ENCODE measurements around the gene PLA2R1.

The PLA2R1 gene

DNA sequence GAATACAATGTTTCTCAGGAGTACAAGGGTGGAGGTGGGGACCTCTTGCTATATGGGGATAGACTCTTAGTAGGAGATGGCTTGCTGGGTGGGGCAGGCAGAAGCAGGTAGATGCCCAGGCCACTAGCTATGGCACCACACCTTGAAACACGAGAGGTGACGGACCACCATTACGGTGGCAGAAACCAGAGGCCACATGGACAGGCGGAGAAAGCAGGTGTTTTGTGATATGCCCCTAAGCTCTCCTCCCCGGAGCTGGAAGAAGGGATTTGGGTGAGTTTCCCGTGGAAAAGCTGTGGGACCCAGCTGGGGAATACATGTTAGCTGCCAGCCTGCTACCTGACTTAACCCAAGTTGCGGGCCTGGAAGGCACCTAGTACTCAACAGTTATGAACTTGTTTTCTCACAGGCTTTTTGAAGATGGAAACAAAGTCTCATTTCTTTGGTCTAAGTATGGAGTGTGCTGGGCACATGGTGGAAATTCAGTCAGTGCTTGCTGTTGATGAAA, 16.7 kb downstream of the PLA2R1 start:
- no peak overlapping the region for H3K27ac ChIP-seq (ENCODE audit: low read length)
- H4K20me1 ChIP-seq (ENCODE audit: insufficient read depth, low read length): no peaks in the 10 kb centered on the region
- no peak for TF ChIP-seq EZH2phosphoT487 (IDR thresholded peaks at IDR 0.05; ENCODE audit: low read depth)
- TF ChIP-seq, protein P1, sequence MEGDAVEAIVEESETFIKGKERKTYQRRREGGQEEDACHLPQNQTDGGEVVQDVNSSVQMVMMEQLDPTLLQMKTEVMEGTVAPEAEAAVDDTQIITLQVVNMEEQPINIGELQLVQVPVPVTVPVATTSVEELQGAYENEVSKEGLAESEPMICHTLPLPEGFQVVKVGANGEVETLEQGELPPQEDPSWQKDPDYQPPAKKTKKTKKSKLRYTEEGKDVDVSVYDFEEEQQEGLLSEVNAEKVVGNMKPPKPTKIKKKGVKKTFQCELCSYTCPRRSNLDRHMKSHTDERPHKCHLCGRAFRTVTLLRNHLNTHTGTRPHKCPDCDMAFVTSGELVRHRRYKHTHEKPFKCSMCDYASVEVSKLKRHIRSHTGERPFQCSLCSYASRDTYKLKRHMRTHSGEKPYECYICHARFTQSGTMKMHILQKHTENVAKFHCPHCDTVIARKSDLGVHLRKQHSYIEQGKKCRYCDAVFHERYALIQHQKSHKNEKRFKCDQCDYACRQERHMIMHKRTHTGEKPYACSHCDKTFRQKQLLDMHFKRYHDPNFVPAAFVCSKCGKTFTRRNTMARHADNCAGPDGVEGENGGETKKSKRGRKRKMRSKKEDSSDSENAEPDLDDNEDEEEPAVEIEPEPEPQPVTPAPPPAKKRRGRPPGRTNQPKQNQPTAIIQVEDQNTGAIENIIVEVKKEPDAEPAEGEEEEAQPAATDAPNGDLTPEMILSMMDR (IDR thresholded peaks at IDR 0.05; ENCODE audit: low read depth, low read length): no peak
- no peaks in the 10 kb centered on the region for H3K4me1 ChIP-seq (ENCODE audit: low read length)
- no peak overlapping the region for H3K4me2 ChIP-seq (ENCODE audit: low read length)
- no peak overlapping the region for H3K9ac ChIP-seq (ENCODE audit: low read length)
- H2AFZ ChIP-seq (ENCODE audit: low read depth, low read length): no peak overlapping the region
- H3K4me3 ChIP-seq (ENCODE audit: low read length): no peak overlapping the region
- no peaks in the 10 kb centered on the region for H3K79me2 ChIP-seq (ENCODE audit: low read length)
- H3K9me3 ChIP-seq (ENCODE audit: insufficient read depth, low read length): no peaks in the 10 kb centered on the region
- peaks cover 8% of the 10 kb centered on the region for H3K27me3 ChIP-seq (ENCODE audit: low read depth, low read length)
- H3K36me3 ChIP-seq (replicated peaks; ENCODE audit: low read depth, low read length): no peaks in the 10 kb centered on the region

DNA sequence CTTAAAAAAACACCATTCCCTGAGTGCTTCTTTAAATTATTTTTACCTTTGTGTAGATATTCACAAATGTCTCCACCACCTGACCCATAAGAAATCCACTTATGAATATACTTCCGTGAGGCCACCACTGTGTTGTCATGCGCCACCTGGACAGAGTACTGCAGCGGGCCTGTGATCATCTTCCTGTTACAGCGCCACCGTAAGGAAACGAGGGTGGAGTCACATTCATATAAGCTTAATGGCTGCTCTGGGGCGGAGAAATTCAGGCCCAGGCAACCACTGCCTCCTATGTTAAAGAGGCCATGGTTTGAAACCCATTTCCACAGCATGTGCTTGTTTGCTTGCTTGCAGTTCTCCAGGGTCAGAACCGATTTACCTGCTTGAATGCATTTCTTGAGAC, 17.7 kb downstream of the PLA2R1 start:
- Histone ChIP-seq H2AFZ (ENCODE audit: low read depth, low read length) (no peak overlapping the region), H3K4me2 (ENCODE audit: low read length) (no peak overlapping the region), H3K9me3 (ENCODE audit: insufficient read depth, low read length) (no peaks in the 10 kb centered on the region), H3K9ac (ENCODE audit: low read length) (no peak overlapping the region), H3K36me3 (replicated peaks; ENCODE audit: low read depth, low read length) (no peaks in the 10 kb centered on the region), H3K4me1 (ENCODE audit: low read length) (no peaks in the 10 kb centered on the region), H3K27ac (ENCODE audit: low read length) (no peak overlapping the region), H3K79me2 (ENCODE audit: low read length) (no peaks in the 10 kb centered on the region), H3K27me3 (ENCODE audit: low read depth, low read length) (peaks cover 8% of the 10 kb centered on the region), H3K4me3 (ENCODE audit: low read length) (no peak overlapping the region), H4K20me1 (ENCODE audit: insufficient read depth, low read length) (no peaks in the 10 kb centered on the region)
- TF ChIP-seq, protein P1 (IDR thresholded peaks at IDR 0.05; ENCODE audit: low read depth, low read length): no peak
- no peak for TF ChIP-seq EZH2phosphoT487 (IDR thresholded peaks at IDR 0.05; ENCODE audit: low read depth)

DNA sequence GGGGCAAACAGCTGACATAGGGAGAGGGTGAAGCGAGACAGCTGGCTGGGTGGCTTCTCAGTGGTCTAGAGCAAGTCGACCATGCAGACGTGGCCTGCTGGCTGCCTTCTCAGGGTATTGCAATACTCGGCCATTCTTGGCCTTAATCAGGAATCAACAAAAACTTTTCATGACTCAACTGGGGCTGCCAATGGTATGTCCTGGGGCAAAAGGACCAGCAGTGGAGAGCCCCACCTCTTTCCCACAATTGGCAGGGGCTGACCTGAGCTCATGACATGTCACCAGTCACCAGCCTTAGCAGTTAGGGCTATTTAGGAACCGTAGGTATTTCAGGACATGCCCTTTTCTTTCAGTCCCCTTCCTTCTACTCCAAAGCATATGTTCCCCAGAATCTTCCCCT, 19.1 kb downstream of the PLA2R1 start:
- Histone ChIP-seq H3K4me1 (ENCODE audit: low read length) (no peaks in the 10 kb centered on the region), H3K9me3 (ENCODE audit: insufficient read depth, low read length) (no peaks in the 10 kb centered on the region), H4K20me1 (ENCODE audit: insufficient read depth, low read length) (no peaks in the 10 kb centered on the region), H3K79me2 (ENCODE audit: low read length) (no peaks in the 10 kb centered on the region), H3K36me3 (replicated peaks; ENCODE audit: low read depth, low read length) (no peaks in the 10 kb centered on the region), H3K4me3 (ENCODE audit: low read length) (no peak overlapping the region), H3K27ac (ENCODE audit: low read length) (no peak overlapping the region), H3K9ac (ENCODE audit: low read length) (no peak overlapping the region), H3K27me3 (ENCODE audit: low read depth, low read length) (peaks cover 8% of the 10 kb centered on the region), H2AFZ (ENCODE audit: low read depth, low read length) (no peak overlapping the region), H3K4me2 (ENCODE audit: low read length) (no peak overlapping the region)
- TF ChIP-seq, protein P1 (IDR thresholded peaks at IDR 0.05; ENCODE audit: low read depth, low read length): no peak
- no peak for TF ChIP-seq EZH2phosphoT487 (IDR thresholded peaks at IDR 0.05; ENCODE audit: low read depth)

DNA sequence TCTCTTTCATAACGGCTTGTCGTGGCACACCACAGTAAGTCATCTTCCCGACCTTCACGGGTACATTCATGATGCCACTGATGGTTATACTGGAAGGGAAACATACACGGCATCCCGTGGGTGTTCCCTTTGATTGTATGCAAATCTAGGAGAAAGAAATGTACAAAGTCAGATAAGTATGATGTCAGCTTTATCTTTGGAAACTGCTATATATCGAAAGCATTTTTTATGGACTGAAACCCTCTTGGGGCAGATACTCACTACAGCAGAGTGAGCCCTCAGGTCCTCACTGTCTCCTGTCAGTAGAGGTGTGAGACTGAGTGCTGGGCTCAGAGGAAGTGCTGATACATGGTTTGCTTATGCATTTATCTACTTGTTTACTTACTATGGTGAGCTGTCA, 20.4 kb downstream of the PLA2R1 start:
- Histone ChIP-seq H3K36me3 (replicated peaks; ENCODE audit: low read depth, low read length) (no peaks in the 10 kb centered on the region), H3K4me1 (ENCODE audit: low read length) (no peaks in the 10 kb centered on the region), H3K9ac (ENCODE audit: low read length) (no peak overlapping the region), H3K79me2 (ENCODE audit: low read length) (no peaks in the 10 kb centered on the region), H2AFZ (ENCODE audit: low read depth, low read length) (no peak overlapping the region), H3K27ac (ENCODE audit: low read length) (no peak overlapping the region), H3K9me3 (ENCODE audit: insufficient read depth, low read length) (no peaks in the 10 kb centered on the region), H4K20me1 (ENCODE audit: insufficient read depth, low read length) (no peaks in the 10 kb centered on the region), H3K4me3 (ENCODE audit: low read length) (no peak overlapping the region), H3K4me2 (ENCODE audit: low read length) (no peak overlapping the region), H3K27me3 (ENCODE audit: low read depth, low read length) (peaks cover 8% of the 10 kb centered on the region)
- TF ChIP-seq, protein P1 (IDR thresholded peaks at IDR 0.05; ENCODE audit: low read depth, low read length): no peak
- no peak for TF ChIP-seq EZH2phosphoT487 (IDR thresholded peaks at IDR 0.05; ENCODE audit: low read depth)

All from OCI-LY3 (cell line).